ENCODE results near the gene MAT2A.

GRCh38 chr2:85541753-85542457, 2.9 kb downstream of the MAT2A start:
- TF ChIP-seq CTCF (IDR thresholded peaks at IDR 0.05 in 4 of 5, conservative IDR thresholded peaks at IDR 0.05 in 1 of 5) (no peak), POLR2A (IDR thresholded peaks at IDR 0.05) (no peak)
